A673 (cell line): ENCODE data around the gene IGFBP4. TPM values are rescaled to one million over a fixed set of nuclear protein-coding genes. Genes with fewer than 3 reads are reported as not detected.

Experiments
- BruUV-seq: library from RNA; stranded (reverse); fragments of 400-500 nt; replicated peaks from 2 replicates; lab custom pipeline; 2021; lab: Mats Ljungman, UMichigan
- CTCF ChIA-PET: fragments of 300-600 bp; sonication (Branson Sonifier 250); formaldehyde crosslinking; loops from one replicate; lab custom pipeline; 2022; ENCODE audit warnings: antibody characterized with exemption; lab: Charles Lee
- POLR2A ChIA-PET: fragments of 300-600 bp; sonication (Branson Sonifier 250); formaldehyde crosslinking; loops from one replicate; lab custom pipeline; 2022; ENCODE audit warnings: antibody characterized with exemption; ENCODE audit not compliant: low non-redundant PET; lab: Charles Lee
- DNase-seq: peaks from one replicate; pipeline ENCODE4 v3.0.0-alpha.2; 2015; ENCODE audit warnings: low spot score
- H3K27ac ChIP-seq: fragments of 200-600 bp; sonication (generic); 2 replicates; pipeline ENCODE4 v1.5.1; 2016; ENCODE audit warnings: mixed run types, low read depth, mild to moderate bottlenecking, mixed read lengths, antibody characterized with exemption, low read length; ENCODE audit not compliant: poor library complexity, severe bottlenecking
- H3K27me3 ChIP-seq: fragments of 200-600 bp; sonication (generic); replicated peaks from 2 replicates; pipeline ENCODE4 v1.6.1; 2017; ENCODE audit warnings: mixed run types, low read depth, mild to moderate bottlenecking, mixed read lengths, antibody characterized with exemption, low read length; ENCODE audit not compliant: insufficient read depth, poor library complexity
- H3K36me3 ChIP-seq: fragments of 200-600 bp; sonication (generic); 2 replicates; pipeline ENCODE4 v1.6.1; 2016; ENCODE audit warnings: mixed run types, mild to moderate bottlenecking, mixed read lengths, antibody characterized with exemption, low read length; ENCODE audit not compliant: insufficient read depth, poor library complexity, severe bottlenecking
- H3K4me1 ChIP-seq: fragments of 200-600 bp; sonication (generic); 2 replicates; pipeline ENCODE4 v1.6.1; 2017; ENCODE audit warnings: mixed run types, mild to moderate bottlenecking, mixed read lengths, antibody characterized with exemption, low read length; ENCODE audit not compliant: insufficient read depth, poor library complexity, severe bottlenecking
- H3K4me3 ChIP-seq: fragments of 200-600 bp; sonication (generic); 2 replicates; pipeline ENCODE4 v1.5.1; 2016; ENCODE audit warnings: low read depth, mixed run types, mild to moderate bottlenecking, mixed read lengths, low read length; ENCODE audit not compliant: poor library complexity, severe bottlenecking
- H3K9me3 ChIP-seq: fragments of 200-600 bp; sonication (generic); 2 replicates; pipeline ENCODE4 v1.6.1; 2016; ENCODE audit warnings: mixed run types, low read depth, mild to moderate bottlenecking, mixed read lengths, antibody characterized with exemption, low read length; ENCODE audit not compliant: poor library complexity, severe bottlenecking
- EZH2 ChIP-seq: fragments of 200-600 bp; sonication (generic); IDR thresholded peaks from 2 replicates; pipeline ENCODE4 v1.6.1; 2017; ENCODE audit warnings: borderline replicate concordance, low read depth, mild to moderate bottlenecking, mixed read lengths, antibody characterized with exemption, low read length; ENCODE audit not compliant: poor library complexity, severe bottlenecking
- intact Hi-C: fragments of 100-400 bp; cut with micrococcal nuclease; formaldehyde crosslinking; loops from one replicate; pipeline ENCODE4 v1.10.0; 2022; ENCODE audit not compliant: unreplicated experiment
- total RNA-seq: library from RNA; stranded (reverse); gene quantifications from 2 replicates; pipeline ENCODE4 v1.2.3, GENCODE V29; 2021
- TF ChIP-seq, protein P1 (sequence below): fragments of 300-800, 200-600 bp; sonication (generic); conservative IDR thresholded peaks from 2 replicates; pipeline ENCODE4 v1.5.1; 2017; ENCODE audit warnings: low read depth, mild to moderate bottlenecking, antibody characterized with exemption, low read length, moderate library complexity, mixed read lengths

Gene IGFBP4
- total RNA-seq, 1 experiment from 2014 or later, result 4.8 TPM

- ChIA-PET CTCF (no interaction called here), POLR2A (no interaction called here)
- no peak for DNase-seq
- Histone ChIP-seq H3K27ac (no peak overlapping the region), H3K9me3 (no peaks in the 10 kb centered on the region), H3K4me1 (no peaks in the 10 kb centered on the region), H3K27me3 (no peaks in the 10 kb centered on the region), H3K36me3 (no peaks in the 10 kb centered on the region), H3K4me3 (no peak overlapping the region)
- TF ChIP-seq, protein P1, sequence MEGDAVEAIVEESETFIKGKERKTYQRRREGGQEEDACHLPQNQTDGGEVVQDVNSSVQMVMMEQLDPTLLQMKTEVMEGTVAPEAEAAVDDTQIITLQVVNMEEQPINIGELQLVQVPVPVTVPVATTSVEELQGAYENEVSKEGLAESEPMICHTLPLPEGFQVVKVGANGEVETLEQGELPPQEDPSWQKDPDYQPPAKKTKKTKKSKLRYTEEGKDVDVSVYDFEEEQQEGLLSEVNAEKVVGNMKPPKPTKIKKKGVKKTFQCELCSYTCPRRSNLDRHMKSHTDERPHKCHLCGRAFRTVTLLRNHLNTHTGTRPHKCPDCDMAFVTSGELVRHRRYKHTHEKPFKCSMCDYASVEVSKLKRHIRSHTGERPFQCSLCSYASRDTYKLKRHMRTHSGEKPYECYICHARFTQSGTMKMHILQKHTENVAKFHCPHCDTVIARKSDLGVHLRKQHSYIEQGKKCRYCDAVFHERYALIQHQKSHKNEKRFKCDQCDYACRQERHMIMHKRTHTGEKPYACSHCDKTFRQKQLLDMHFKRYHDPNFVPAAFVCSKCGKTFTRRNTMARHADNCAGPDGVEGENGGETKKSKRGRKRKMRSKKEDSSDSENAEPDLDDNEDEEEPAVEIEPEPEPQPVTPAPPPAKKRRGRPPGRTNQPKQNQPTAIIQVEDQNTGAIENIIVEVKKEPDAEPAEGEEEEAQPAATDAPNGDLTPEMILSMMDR, result no peak
- no peak for TF ChIP-seq EZH2
- BruUV-seq, result no TSS peak
- intact Hi-C loops, result no loop called here
These were observed 59.5 kb downstream of the IGFBP4 start for GRCh38 chr17:40502716-40503115.

DNA sequence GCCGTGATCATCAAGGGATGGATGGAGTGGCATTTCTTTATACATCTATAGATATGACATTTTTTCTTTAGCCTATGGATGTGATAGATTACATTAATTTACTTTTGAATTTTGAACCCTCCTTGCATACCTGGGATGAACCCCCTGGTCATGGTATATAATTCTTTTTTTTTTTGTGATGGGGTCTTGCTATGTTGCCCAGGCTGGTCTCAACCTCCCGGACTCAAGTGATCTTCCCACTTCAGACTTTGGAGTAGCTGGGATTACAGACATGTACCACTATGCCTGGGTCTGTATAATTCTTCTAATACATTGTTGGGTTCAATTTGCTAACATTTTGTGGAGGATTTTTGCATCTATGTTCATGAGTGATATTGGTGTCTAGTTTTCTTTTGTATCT is 59.9 kb downstream of the IGFBP4 start:
- DNase-seq, result no peak
- H3K27me3 ChIP-seq, result no peaks in the 10 kb centered on the region
- no peak overlapping the region for H3K27ac ChIP-seq
- BruUV-seq, result no TSS peak
- ChIA-PET CTCF (no interaction called here), POLR2A (no interaction called here)
- H3K36me3 ChIP-seq, result no peaks in the 10 kb centered on the region
- TF ChIP-seq, protein P1, result no peak
- no peak for TF ChIP-seq EZH2
- no peaks in the 10 kb centered on the region for H3K9me3 ChIP-seq
- intact Hi-C loops, result no loop called here
- no peaks in the 10 kb centered on the region for H3K4me1 ChIP-seq
- no peak overlapping the region for H3K4me3 ChIP-seq

DNA sequence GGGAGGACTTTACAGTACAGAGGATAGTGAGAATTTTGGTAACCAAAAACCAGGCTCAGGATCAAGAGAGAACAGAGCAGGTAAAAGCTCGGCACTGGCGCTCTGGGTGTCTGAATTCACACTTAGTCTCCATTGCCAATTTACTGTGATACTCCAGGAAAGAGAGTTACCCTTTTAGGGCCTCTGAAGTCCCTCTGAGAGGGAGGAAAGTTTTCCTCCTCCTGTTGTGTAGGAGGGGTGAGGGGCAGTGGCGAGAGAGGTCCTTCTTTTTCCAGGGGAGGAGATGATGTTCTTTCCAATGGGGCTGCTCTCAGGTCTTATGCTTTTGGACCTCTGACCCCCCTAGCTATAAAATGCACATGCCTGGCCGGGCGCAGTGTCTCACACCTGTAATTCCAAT is 63.5 kb downstream of the IGFBP4 start:
- BruUV-seq, result no TSS peak
- ChIA-PET POLR2A (no interaction called here), CTCF (no interaction called here)
- Histone ChIP-seq H3K4me3 (no peak overlapping the region), H3K27me3 (no peaks in the 10 kb centered on the region), H3K4me1 (no peaks in the 10 kb centered on the region), H3K27ac (no peak overlapping the region), H3K36me3 (no peaks in the 10 kb centered on the region), H3K9me3 (no peaks in the 10 kb centered on the region)
- intact Hi-C loops, result no loop called here
- no peak for DNase-seq
- no peak for TF ChIP-seq EZH2
- TF ChIP-seq, protein P1, result no peak

Other genes with a start within 250 kb of the IGFBP4 start
- gene WIPF2, start 224.1 kb upstream of the IGFBP4 start, total RNA-seq, result 16.3 and 17.2 TPM in 2 replicates
- 82.6 and 85.7 TPM in 2 replicates for gene CDC6, start 155.6 kb upstream of the IGFBP4 start, total RNA-seq
- gene RARA, start 134.3 kb upstream of the IGFBP4 start, total RNA-seq, result 25.4 and 30.3 TPM in 2 replicates
- gene GJD3, start 78.7 kb upstream of the IGFBP4 start, total RNA-seq, result not detected in 2 replicates
- gene TOP2A, start 25.6 kb upstream of the IGFBP4 start, total RNA-seq, result 188 and 216 TPM in 2 replicates
- not detected in 2 replicates for gene TNS4, start 58.2 kb downstream of the IGFBP4 start, total RNA-seq
- 0.30 and 0.55 TPM in 2 replicates for gene CCR7, start 122.0 kb downstream of the IGFBP4 start, total RNA-seq
- gene SMARCE1, start 204.4 kb downstream of the IGFBP4 start, total RNA-seq, result 91.4 and 108 TPM in 2 replicates
- gene KRT222, start 221.7 kb downstream of the IGFBP4 start, total RNA-seq, result not detected in 2 replicates